Hepatocyte (in vitro differentiated cells): ENCODE measurements around the gene NRP1.

Source experiments
- CTCF ChIP-seq: fragments of 200-600 bp; sonication (generic); IDR thresholded peaks from 2 replicates; pipeline ENCODE4 v1.5.1; 2016; ENCODE audit warnings: antibody characterized with exemption, mild to moderate bottlenecking; ENCODE audit not compliant: poor library complexity
- EZH2phosphoT487 ChIP-seq: fragments of 200-600 bp; sonication (generic); IDR thresholded peaks from one replicate; pipeline ENCODE4 v1.6.1; 2018; ENCODE audit warnings: antibody characterized with exemption, mild to moderate bottlenecking, low read depth, moderate library complexity; ENCODE audit not compliant: unreplicated experiment, severe bottlenecking

- peak; percentile 89 for TF ChIP-seq CTCF
- TF ChIP-seq EZH2phosphoT487, result no peak
Measured at GRCh38 chr10:33330543-33331378, 3.7 kb downstream of the NRP1 start.
